K562 (cell line): Measurements from ENCODE around the gene SDHC. TPM values are rescaled to one million over a fixed set of nuclear protein-coding genes. Genes with fewer than 3 reads are reported as not detected.

ENCODE experiments used
- BCL6 ChIP-seq: fragments of 250-450 bp; sonication (Bioruptor Pico); IDR thresholded peaks from 2 replicates; pipeline ENCODE4 v1.4.0; 2020
- FOSL1 ChIP-seq: fragments of 200-800 bp; sonication (Bioruptor generic); conservative IDR thresholded peaks from 2 replicates; pipeline ENCODE4 v1.6.1; 2016; ENCODE audit warnings: missing genetic modification characterization, missing compliant biosample characterization
- FUS ChIP-seq: fragments of 200-400 bp; formaldehyde crosslinking; optimal IDR thresholded peaks from 2 replicates; pipeline ENCODE3; 2017; ENCODE audit warnings: low read depth, low read length
- HNRNPK ChIP-seq: fragments of 200-400 bp; formaldehyde crosslinking; IDR thresholded peaks from one replicate; pipeline ENCODE4 v1.6.1; 2018; ENCODE audit warnings: mild to moderate bottlenecking, low read depth, low read length; ENCODE audit not compliant: poor library complexity, severe bottlenecking
- MCM5 ChIP-seq: fragments of 450-650 bp; IDR thresholded peaks from 2 replicates; pipeline ENCODE4 v1.6.1; 2016; ENCODE audit warnings: low read depth
- NONO ChIP-seq, 2 experiments: fragments of 200-400 bp in 1 of 2; fragments of 450-650 bp in 1 of 2; formaldehyde crosslinking in 1 of 2; IDR thresholded peaks; 2 replicates each; pipeline ENCODE4 v1.6.1; 2017; ENCODE audit warnings: low read depth in 2 of 2, mild to moderate bottlenecking in 2 of 2, moderate library complexity in 2 of 2, low read length in 1 of 2
- RBM22 ChIP-seq: fragments of 200-400 bp; formaldehyde crosslinking; IDR thresholded peaks from 2 replicates; pipeline ENCODE4 v1.6.1; 2018; ENCODE audit warnings: low read length, low read depth; ENCODE audit not compliant: poor library complexity, severe bottlenecking
- RCOR1 ChIP-seq, 2 experiments: IDR thresholded peaks; 2 replicates each; pipeline ENCODE4 v1.6.1; 2012; ENCODE audit warnings: low read depth in 2 of 2, low read length in 2 of 2, borderline replicate concordance in 1 of 2, improper control_type of control experiment in 1 of 2
- SP2 ChIP-seq: IDR thresholded peaks from 2 replicates; pipeline ENCODE4 v1.6.1; 2011; ENCODE audit warnings: mild to moderate bottlenecking, low read depth, low read length, moderate library complexity; ENCODE audit not compliant: poor library complexity, severe bottlenecking; ENCODE audit errors: extremely low read depth
- TARDBP ChIP-seq: fragments of 450-650 bp; IDR thresholded peaks from 2 replicates; pipeline ENCODE4 v1.6.1; 2016
- YY1 ChIP-seq, 3 experiments: IDR thresholded peaks; 2 replicates each; pipeline ENCODE4 v1.6.1; 2011; ENCODE audit warnings: low read length in 2 of 3, mild to moderate bottlenecking in 2 of 3, moderate library complexity in 2 of 3, borderline replicate concordance in 1 of 3, control low read depth in 1 of 3, low read depth in 1 of 3; ENCODE audit not compliant: insufficient read depth in 3 of 3, insufficient replicate concordance in 2 of 3, control insufficient read depth in 1 of 3, insufficient read length in 1 of 3; ENCODE audit errors: extremely low read depth in 1 of 3
- polyA plus RNA-seq, 8 experiments: library from polyadenylated mRNA; depleted of rRNA in 4 of 8; stranded (reverse) in 5 of 8; unstranded in 3 of 8; fragments of >200 nt; fragmentation: Nextera tagmentation in 2 of 8; fragmentation: Illumina TruSeq in 1 of 8; extraction: Ambion mirVana in 2 of 8; extraction: Trizol in 1 of 8; gene quantifications; 2 replicates each; pipeline versions ENCODE4 v1.2.1 to v1.2.3, GENCODE V29; 2011 to 2014; ENCODE audit warnings: inconsistent platforms in 1 of 8, missing spikeins in 1 of 8
- total RNA-seq, 7 experiments: library from RNA; depleted of rRNA in 6 of 7; stranded (reverse); fragments of >200 nt in 6 of 7; fragmentation: Illumina TruSeq in 2 of 7; extraction: Trizol in 2 of 7; gene quantifications; 2 replicates each; pipeline versions ENCODE4 v1.2.1 to v1.2.3, GENCODE V29; 2011 to 2021; ENCODE audit warnings: low replicate concordance in 1 of 7
- TF ChIP-seq, protein P1 (sequence below), 2 experiments: fragments of 450-650 bp in 1 of 2; sonication (generic) in 1 of 2; formaldehyde crosslinking in 1 of 2; IDR thresholded peaks; 2 replicates each; pipeline versions ENCODE4 v1.7.1 to v1.9.0; 2016 to 2022; ENCODE audit warnings: inconsistent platforms in 1 of 2, mild to moderate bottlenecking in 1 of 2, missing genetic modification reagents in 1 of 2
- TF ChIP-seq, protein P2 (sequence below): sonication (generic); formaldehyde crosslinking; IDR thresholded peaks from 2 replicates; pipeline ENCODE4 v1.5.0; 2020; ENCODE audit warnings: missing genetic modification reagents
- TF ChIP-seq, protein P3 (sequence below): fragments of 250-450 bp; sonication (Bioruptor Pico); IDR thresholded peaks from 2 replicates; pipeline ENCODE4 v1.5.1; 2021; ENCODE audit warnings: mild to moderate bottlenecking

SDHC gene
- total and polyA plus RNA-seq, 9 of the 15 experiments (the other 6 are each of a cell fraction or from before 2014, with no cell fraction given), result 7.7 to 309 (median 174) TPM

DNA sequence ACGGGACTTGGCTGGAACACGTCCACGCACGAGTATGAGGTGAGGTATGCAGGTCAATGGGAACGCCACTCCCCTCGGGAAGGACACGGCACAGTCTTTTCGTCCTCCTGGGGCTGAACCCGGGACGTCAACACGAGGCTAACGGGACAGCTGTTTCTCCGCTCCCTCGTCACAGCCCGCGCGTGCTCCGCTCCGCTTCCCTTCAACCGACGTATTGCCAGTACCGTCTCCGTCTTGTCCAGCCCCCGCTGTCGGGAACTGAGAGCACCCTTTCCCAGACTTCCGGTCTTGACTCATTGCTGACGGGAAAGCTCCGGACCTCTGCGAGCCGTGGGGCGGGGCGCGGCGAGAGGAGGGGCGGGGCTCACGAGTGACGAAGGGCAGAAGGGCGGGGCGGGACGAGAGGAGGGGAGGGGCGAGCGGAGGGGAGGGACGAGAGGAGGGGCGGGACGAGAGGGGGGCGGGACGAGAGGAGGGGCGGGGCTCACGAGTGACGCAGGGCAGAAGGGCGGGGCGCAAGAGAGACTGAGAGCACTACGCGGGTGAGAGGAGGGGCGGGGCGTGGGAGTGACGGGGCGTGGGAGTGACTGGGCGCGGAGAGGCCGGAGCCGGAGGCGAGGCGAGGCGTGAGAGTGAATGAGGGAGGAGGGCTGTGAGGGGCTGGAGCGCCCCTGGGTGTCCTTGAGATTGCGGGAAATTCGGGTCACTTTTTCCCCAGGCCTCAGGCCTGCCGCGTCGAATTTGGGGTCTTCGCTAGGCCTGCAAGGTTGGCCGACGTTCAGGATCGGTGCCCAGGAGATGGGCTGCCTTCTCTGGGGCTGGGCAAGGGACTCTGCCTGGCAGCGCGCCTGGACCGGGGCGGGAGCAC is 75.7 kb downstream of the SDHC start (continued):
- TF ChIP-seq, protein P1, sequence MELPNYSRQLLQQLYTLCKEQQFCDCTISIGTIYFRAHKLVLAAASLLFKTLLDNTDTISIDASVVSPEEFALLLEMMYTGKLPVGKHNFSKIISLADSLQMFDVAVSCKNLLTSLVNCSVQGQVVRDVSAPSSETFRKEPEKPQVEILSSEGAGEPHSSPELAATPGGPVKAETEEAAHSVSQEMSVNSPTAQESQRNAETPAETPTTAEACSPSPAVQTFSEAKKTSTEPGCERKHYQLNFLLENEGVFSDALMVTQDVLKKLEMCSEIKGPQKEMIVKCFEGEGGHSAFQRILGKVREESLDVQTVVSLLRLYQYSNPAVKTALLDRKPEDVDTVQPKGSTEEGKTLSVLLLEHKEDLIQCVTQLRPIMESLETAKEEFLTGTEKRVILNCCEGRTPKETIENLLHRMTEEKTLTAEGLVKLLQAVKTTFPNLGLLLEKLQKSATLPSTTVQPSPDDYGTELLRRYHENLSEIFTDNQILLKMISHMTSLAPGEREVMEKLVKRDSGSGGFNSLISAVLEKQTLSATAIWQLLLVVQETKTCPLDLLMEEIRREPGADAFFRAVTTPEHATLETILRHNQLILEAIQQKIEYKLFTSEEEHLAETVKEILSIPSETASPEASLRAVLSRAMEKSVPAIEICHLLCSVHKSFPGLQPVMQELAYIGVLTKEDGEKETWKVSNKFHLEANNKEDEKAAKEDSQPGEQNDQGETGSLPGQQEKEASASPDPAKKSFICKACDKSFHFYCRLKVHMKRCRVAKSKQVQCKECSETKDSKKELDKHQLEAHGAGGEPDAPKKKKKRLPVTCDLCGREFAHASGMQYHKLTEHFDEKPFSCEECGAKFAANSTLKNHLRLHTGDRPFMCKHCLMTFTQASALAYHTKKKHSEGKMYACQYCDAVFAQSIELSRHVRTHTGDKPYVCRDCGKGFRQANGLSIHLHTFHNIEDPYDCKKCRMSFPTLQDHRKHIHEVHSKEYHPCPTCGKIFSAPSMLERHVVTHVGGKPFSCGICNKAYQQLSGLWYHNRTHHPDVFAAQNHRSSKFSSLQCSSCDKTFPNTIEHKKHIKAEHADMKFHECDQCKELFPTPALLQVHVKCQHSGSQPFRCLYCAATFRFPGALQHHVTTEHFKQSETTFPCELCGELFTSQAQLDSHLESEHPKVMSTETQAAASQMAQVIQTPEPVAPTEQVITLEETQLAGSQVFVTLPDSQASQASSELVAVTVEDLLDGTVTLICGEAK (IDR thresholded peaks at IDR 0.05), result peak; percentile 79
- TF ChIP-seq, protein P1 (CRISPR knock-in tag; IDR thresholded peaks at IDR 0.05), result no peak
- no peak for TF ChIP-seq FUS
- no peak for TF ChIP-seq NONO (IDR thresholded peaks at IDR 0.05; ENCODE audit: low read depth in 2 of 2, low read length in 1 of 2)
- peak in 2 of 3 experiments; percentile 43 to 54 for TF ChIP-seq YY1 (IDR thresholded peaks at IDR 0.05; ENCODE audit: borderline replicate concordance in 1 of 3, control insufficient read depth in 1 of 3, extremely low read depth in 1 of 3, insufficient read depth in 3 of 3, insufficient read length in 1 of 3, insufficient replicate concordance in 2 of 3, low read depth in 1 of 3, low read length in 2 of 3)
- peak in 1 of 2 experiments; percentile 36; a peak in 1 of 4 replicates for TF ChIP-seq RCOR1 (IDR thresholded peaks at IDR 0.05; ENCODE audit: borderline replicate concordance in 1 of 2, low read depth in 2 of 2, low read length in 2 of 2)
- TF ChIP-seq, protein P2, sequence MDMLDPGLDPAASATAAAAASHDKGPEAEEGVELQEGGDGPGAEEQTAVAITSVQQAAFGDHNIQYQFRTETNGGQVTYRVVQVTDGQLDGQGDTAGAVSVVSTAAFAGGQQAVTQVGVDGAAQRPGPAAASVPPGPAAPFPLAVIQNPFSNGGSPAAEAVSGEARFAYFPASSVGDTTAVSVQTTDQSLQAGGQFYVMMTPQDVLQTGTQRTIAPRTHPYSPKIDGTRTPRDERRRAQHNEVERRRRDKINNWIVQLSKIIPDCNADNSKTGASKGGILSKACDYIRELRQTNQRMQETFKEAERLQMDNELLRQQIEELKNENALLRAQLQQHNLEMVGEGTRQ (CRISPR knock-in tag), result no peak
- TF ChIP-seq HNRNPK, result no peak
- TF ChIP-seq TARDBP, result peak; percentile 69; the same call in 1 of the 2 replicates
- no peak for TF ChIP-seq BCL6 (CRISPR knock-in tag)
- TF ChIP-seq MCM5, result no peak
- TF ChIP-seq, protein P3, sequence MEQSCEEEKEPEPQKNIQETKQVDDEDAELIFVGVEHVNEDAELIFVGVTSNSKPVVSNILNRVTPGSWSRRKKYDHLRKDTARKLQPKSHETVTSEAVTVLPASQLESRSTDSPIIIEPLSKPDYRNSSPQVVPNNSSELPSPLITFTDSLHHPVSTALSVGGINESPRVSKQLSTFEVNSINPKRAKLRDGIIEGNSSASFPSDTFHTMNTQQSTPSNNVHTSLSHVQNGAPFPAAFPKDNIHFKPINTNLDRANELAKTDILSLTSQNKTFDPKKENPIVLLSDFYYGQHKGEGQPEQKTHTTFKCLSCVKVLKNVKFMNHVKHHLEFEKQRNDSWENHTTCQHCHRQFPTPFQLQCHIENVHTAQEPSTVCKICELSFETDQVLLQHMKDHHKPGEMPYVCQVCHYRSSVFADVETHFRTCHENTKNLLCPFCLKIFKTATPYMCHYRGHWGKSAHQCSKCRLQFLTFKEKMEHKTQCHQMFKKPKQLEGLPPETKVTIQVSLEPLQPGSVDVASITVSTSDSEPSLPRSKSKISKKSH (CRISPR knock-in tag), result no peak
- TF ChIP-seq FOSL1 (tag), result peak; percentile 91
- TF ChIP-seq SP2, result no peak
- TF ChIP-seq RBM22, result no peak
